Psoas muscle (tissue), 8 donors: Measurements from ENCODE around the gene ZNF410. TPM values are rescaled to one million over a fixed set of nuclear protein-coding genes. Genes with fewer than 3 reads are reported as not detected.

Experiments
- ATAC-seq, 4 donors: fragments of 200-7000 bp; cut with Tn5 transposase; one replicate each; pipeline ENCODE4 v1.9.1; 2020; ENCODE audit warnings: moderate library complexity in 3 of 4, mild to moderate bottlenecking in 2 of 4
- DNase-seq, 2 donors: peaks; one replicate each; pipeline ENCODE4 v3.0.0-alpha.2; 2020
- H3K27ac ChIP-seq: fragments of 200-600 bp; one replicate; pipeline ENCODE4 v1.8.0; 2022
- H3K27me3 ChIP-seq, 3 donors: fragments of 200-600 bp in 1 of 3; one replicate each; pipeline versions ENCODE4 v1.6.1 to v1.8.0; 2013 to 2022; ENCODE audit warnings: low read length in 2 of 3, mild to moderate bottlenecking in 2 of 3, moderate library complexity in 1 of 3; ENCODE audit not compliant: insufficient read depth in 3 of 3
- H3K36me3 ChIP-seq, 2 donors: fragments of 200-600 bp in 1 of 2; one replicate each; pipeline versions ENCODE4 v1.6.1 to v1.8.0; 2013 to 2022; ENCODE audit warnings: low read depth in 1 of 2, mild to moderate bottlenecking in 1 of 2, moderate library complexity in 1 of 2; ENCODE audit not compliant: insufficient read depth in 1 of 2
- H3K4me1 ChIP-seq: fragments of 200-600 bp; one replicate; pipeline ENCODE4 v1.8.0; 2022
- H3K4me3 ChIP-seq: fragments of 200-600 bp; one replicate; pipeline ENCODE4 v1.8.0; 2022; ENCODE audit warnings: mild to moderate bottlenecking
- H3K9me3 ChIP-seq: fragments of 200-600 bp; one replicate; pipeline ENCODE4 v1.8.0; 2022
- CTCF ChIP-seq: fragments of 200-600 bp; IDR thresholded peaks from one replicate; pipeline ENCODE4 v1.8.0; 2022; ENCODE audit warnings: antibody characterized with exemption
- WGBS, 3 donors: extraction: QIAGEN DNeasy Blood & Tissue Kit; methylation state at CpG; one replicate each; pipeline versions ENCODE4 v1.1.6 to v1.1.7; 2013; 5-methylcytosine and 5-hydroxymethylcytosine counted together
- intact Hi-C, 2 donors: fragments of 100-400 bp; cut with DNase I; formaldehyde crosslinking; loops; one replicate each; pipeline versions ENCODE4 v1.11.0 to v1.14.2; 2022
- polyA plus RNA-seq, 3 donors: library from polyadenylated mRNA; stranded (reverse); fragments of 200-250 nt; gene quantifications; one replicate each; pipeline ENCODE4 v1.2.3, GENCODE V29; 2013
- total RNA-seq, 4 donors: library from RNA; stranded (reverse); fragmentation: NEBNext Ultra II Directional in 2 of 4; extraction: Animal tissue kit (Norgen Biotek cat#: 25700) in 2 of 4; gene quantifications; one replicate each; pipeline versions ENCODE4 v1.2.1 to v1.2.4, GENCODE V29; 2021 to 2023
- donor health status: healthy with polysubstance abuse.
- donor health status: DM: no; HTN: no; CAD: no; lungs with moderate emphysema.
- donor health status: Bipolar disorder and iron deficiency.
- donor health status: healthy.
- donor health status: DM: yes; HTN: yes; CAD: no.
- donor health status: DM: no; HTN: no; CAD: no.
- donor health status: DM: no; HTN: no; CAD: no.
- donor health status: DM: yes; HTN: yes; CAD: no.

ZNF410 gene
- total and polyA plus RNA-seq, 7 donors, result 13.1 to 40.6 (median 21.4) TPM

GRCh38 chr14:73870525-73871235 is 16.0 kb upstream of the ZNF410 start:
- WGBS, 3 donors, result 97 to 99% (median 99%) methylated on average over 2 of the region's 2 CpGs
- H3K4me3 ChIP-seq, result no peak overlapping the region
- intact Hi-C loops, result no loop called here

GRCh38 chr14:73873660-73874059 is 13.0 kb upstream of the ZNF410 start:
- Histone ChIP-seq H3K27me3 (no peaks in the 10 kb centered on the region), H3K4me3 (no peak overlapping the region), H3K27ac (no peak overlapping the region), H3K36me3 (peaks cover 0 to 48% of the 10 kb centered on the region in 2 donors), H3K4me1 (no peaks in the 10 kb centered on the region), H3K9me3 (no peaks in the 10 kb centered on the region)
- WGBS, 3 donors, result 89 to 95% (median 92%) methylated on average over 3 of the region's 3 CpGs
- ATAC-seq (no peak), DNase-seq (no peak)
- TF ChIP-seq CTCF, result no peak
- intact Hi-C loops, result no loop called here

More at GRCh38 chr14:73870525-73871235, 16.0 kb upstream of the ZNF410 start:
- ATAC-seq (no peak), DNase-seq (no peak)
- H3K4me1 ChIP-seq, result no peaks in the 10 kb centered on the region
- peaks cover 0 to 46% of the 10 kb centered on the region in 2 donors for H3K36me3 ChIP-seq
- TF ChIP-seq CTCF, result no peak
- H3K27ac ChIP-seq, result no peak overlapping the region
- H3K9me3 ChIP-seq, result no peaks in the 10 kb centered on the region
- H3K27me3 ChIP-seq, result no peaks in the 10 kb centered on the region

GRCh38 chr14:73877790-73878189 is 8.9 kb upstream of the ZNF410 start:
- H3K27ac ChIP-seq, result no peak overlapping the region
- H3K9me3 ChIP-seq, result no peaks in the 10 kb centered on the region
- H3K27me3 ChIP-seq, result no peaks in the 10 kb centered on the region
- no peak for TF ChIP-seq CTCF
- intact Hi-C loops, result no loop called here
- ATAC-seq (no peak), DNase-seq (no peak)
- 89 to 99% (median 91%) methylated on average over 3 of the region's 3 CpGs for WGBS, 3 donors
- H3K4me1 ChIP-seq, result no peaks in the 10 kb centered on the region
- H3K36me3 ChIP-seq, result peaks cover 0 to 73% of the 10 kb centered on the region in 2 donors
- H3K4me3 ChIP-seq, result no peak overlapping the region

GRCh38 chr14:73878436-73878835 is 8.2 kb upstream of the ZNF410 start:
- no peak for TF ChIP-seq CTCF
- WGBS, 3 donors, result 83 to 85% (median 85%) methylated on average over 6 of the region's 6 CpGs
- DNase-seq, result no peak

GRCh38 chr14:73879027-73879426 is 7.6 kb upstream of the ZNF410 start:
- Histone ChIP-seq H3K27ac (no peak overlapping the region), H3K27me3 (no peaks in the 10 kb centered on the region), H3K36me3 (peaks cover 0 to 72% of the 10 kb centered on the region in 2 donors), H3K4me1 (no peaks in the 10 kb centered on the region), H3K4me3 (no peak overlapping the region), H3K9me3 (no peaks in the 10 kb centered on the region)
- TF ChIP-seq CTCF, result no peak
- intact Hi-C loops, result no loop called here
- DNase-seq, result no peak
- ATAC-seq, result no peak
- 62 to 88% (median 66%) methylated on average over 1 of the region's 1 CpG for WGBS, 3 donors

More at GRCh38 chr14:73878436-73878835, 8.2 kb upstream of the ZNF410 start:
- no peaks in the 10 kb centered on the region for H3K4me1 ChIP-seq
- no peak for ATAC-seq
- no peak overlapping the region for H3K4me3 ChIP-seq
- intact Hi-C loops, result no loop called here
- no peaks in the 10 kb centered on the region for H3K27me3 ChIP-seq
- H3K9me3 ChIP-seq, result no peaks in the 10 kb centered on the region
- H3K36me3 ChIP-seq, result peaks cover 0 to 74% of the 10 kb centered on the region in 2 donors
- no peak overlapping the region for H3K27ac ChIP-seq
